Fibroblast of villous mesenchyme (primary cell): ENCODE measurements around the gene LRRK1. TPM values are rescaled to one million over a fixed set of nuclear protein-coding genes. Genes with fewer than 3 reads are reported as not detected.

Source experiments
- DNase-seq: peaks from one replicate; pipeline ENCODE4 v3.0.0-alpha.2; 2010; ENCODE audit warnings: low read depth
- H3K4me3 ChIP-seq: 2 replicates; pipeline ENCODE4 v1.5.1; 2011; ENCODE audit warnings: low read depth, mild to moderate bottlenecking, low read length
- CTCF ChIP-seq: IDR thresholded peaks from 2 replicates; pipeline ENCODE4 v1.5.1; 2012; ENCODE audit warnings: low read depth, mild to moderate bottlenecking, low read length; ENCODE audit not compliant: insufficient read depth
- total RNA-seq: library from RNA; depleted of rRNA; stranded (reverse); fragments of >200 nt; gene quantifications from 2 replicates; pipeline ENCODE4 v1.2.3, GENCODE V29; 2012

The LRRK1 gene
- total RNA-seq, 1 donor: 10.8 TPM

- TF ChIP-seq CTCF: no peak
- no peak for DNase-seq
- H3K4me3 ChIP-seq: no peak overlapping the region
These were observed 64.1 kb downstream of the LRRK1 start for GRCh38 chr15:100983221-100983620.

GRCh38 chr15:100985401-100985800, 66.2 kb downstream of the LRRK1 start:
- no peak for DNase-seq
- no peak for TF ChIP-seq CTCF
- H3K4me3 ChIP-seq: no peak overlapping the region

GRCh38 chr15:100986158-100986896, 67.2 kb downstream of the LRRK1 start:
- TF ChIP-seq CTCF: no peak
- H3K4me3 ChIP-seq: no peak overlapping the region
- peak; percentile 6 for DNase-seq

GRCh38 chr15:100987143-100987542, 68.0 kb downstream of the LRRK1 start:
- no peak overlapping the region for H3K4me3 ChIP-seq
- no peak for TF ChIP-seq CTCF
- DNase-seq: peak; percentile 11

GRCh38 chr15:100988297-100988696, 69.1 kb downstream of the LRRK1 start:
- DNase-seq: no peak
- no peak for TF ChIP-seq CTCF
- no peak overlapping the region for H3K4me3 ChIP-seq

GRCh38 chr15:100988857-100989256, 69.7 kb downstream of the LRRK1 start:
- no peak for DNase-seq
- no peak for TF ChIP-seq CTCF
- H3K4me3 ChIP-seq: no peak overlapping the region
